GM19463 (cell line): ENCODE results near the gene SERHL2.
"Not testable (repeated sequence)": the region's sequence is repeated elsewhere in the genome, so short reads cannot be mapped to it uniquely, and the experiment has no call there.

ENCODE experiments used
- ATAC-seq: cut with Tn5 transposase; IDR thresholded peaks from one replicate; pipeline ENCODE4 v1.9.1; 2021; ENCODE audit warnings: mild to moderate bottlenecking, moderate library complexity; ENCODE audit not compliant: unreplicated experiment

SERHL2 gene

DNA sequence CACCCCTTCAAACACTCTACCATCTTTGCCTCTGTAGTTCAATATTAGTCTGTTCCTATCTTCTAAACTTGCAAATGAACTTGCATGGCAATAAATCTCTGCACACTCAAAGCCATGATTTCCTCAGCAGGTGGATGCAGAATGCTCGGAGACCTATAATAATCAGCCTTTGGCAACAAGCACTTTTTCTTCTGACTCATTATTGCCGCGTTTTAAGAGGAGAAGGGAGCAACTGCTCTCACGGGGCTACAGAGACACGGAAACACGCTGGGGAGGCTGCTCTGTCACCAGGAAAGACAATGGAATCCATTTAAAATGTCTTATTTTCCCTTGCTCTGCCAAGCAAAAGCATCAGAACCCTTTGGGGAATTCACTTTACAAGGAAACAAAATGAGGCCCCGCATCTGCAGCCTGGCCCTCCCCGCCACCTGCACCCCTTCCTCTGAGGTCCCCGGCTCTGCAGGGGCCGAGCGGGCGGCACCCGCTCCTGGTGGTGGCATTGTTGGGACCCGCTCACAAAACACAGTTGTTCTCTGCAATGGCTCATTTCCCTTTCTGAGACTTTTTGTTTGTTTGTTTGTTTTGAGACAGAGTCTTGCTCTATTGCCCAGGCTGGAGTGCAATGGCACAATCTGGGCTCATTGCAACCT lies 18.5 kb upstream of the SERHL2 start:
- ATAC-seq, result not testable (repeated sequence)

DNA sequence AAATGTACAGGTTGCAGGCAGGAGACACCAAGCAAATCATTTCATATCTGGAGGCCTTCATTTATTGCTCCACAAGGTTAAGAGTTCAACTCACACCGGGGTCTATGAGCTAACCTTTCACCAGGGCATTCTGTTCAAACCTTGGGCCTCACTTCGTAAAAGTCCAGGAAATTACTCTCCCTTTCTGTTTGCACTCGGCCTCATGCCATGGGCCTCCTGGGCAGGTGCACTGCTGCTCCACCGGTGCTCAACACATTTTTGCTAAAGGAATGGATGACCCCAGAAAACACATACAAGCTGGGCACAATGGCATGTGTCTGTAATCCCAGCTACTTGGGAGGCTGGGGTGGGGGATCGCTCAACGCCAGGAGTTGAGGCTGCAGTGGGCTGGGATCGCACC lies 17.6 kb upstream of the SERHL2 start:
- ATAC-seq, result no peak

DNA sequence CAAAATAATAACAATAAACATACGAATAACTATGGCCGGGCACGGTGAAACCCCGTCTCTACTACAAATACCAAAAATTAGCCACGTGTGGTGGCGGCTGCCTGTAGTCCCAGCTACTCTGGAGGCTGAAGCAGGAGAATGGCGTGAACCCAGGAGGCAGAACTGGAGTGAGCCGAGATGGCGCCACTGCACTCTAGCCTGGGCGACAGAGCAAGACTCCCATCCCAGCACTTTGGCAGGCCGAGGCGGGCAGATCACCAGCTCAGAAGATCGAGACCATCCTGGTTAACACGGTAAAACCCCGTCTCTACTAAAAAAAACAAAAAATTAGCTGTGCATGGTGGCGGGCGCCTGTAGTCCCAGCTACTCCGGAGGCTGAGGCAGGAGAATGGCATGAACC lies 17.1 kb upstream of the SERHL2 start:
- not testable (repeated sequence) for ATAC-seq

DNA sequence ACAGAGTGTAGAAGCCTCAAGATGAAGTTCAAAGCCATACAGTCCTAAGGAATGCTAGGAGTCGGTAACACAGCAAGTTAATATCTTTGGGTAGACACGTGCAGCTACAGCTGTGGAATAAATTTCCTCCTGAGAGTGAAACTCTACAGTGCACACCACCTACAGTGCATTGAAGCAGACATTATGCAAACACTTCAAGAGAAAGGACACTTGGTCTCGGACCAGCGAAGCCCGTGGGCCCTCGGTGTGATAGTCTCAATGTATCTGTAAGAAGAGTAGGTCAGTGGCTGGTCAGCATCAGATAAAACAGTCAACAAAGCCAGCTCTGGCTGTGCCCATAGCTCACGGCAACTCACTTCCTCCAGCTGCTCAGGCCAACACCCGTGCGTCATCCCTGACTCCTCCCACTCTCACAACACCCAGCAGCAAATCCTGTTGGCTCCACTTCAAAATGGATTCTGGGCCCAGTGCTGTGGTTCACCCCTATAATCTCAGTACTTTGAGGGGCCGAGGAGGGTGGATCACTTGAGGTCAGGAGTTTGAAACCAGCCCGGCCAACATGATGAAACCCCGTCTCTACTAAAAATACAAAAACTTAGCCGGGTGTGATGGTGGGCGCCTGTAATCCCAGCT lies 16.4 kb upstream of the SERHL2 start:
- peak; percentile 44 for ATAC-seq

DNA sequence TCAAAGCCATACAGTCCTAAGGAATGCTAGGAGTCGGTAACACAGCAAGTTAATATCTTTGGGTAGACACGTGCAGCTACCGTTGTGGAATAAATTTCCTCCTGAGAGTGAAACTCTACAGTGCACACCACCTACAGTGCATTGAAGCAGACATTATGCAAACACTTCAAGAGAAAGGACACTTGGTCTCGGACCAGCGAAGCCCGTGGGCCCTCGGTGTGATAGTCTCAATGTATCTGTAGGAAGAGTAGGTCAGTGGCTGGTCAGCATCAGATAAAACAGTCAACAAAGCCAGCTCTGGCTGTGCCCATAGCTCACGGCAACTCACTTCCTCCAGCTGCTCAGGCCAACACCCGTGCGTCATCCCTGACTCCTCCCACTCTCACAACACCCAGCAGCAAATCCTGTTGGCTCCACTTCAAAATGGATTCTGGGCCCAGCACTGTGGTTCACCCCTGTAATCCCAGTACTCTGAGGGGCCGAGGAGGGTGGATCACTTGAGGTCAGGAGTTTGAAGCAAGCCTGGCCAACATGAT lies 14.5 kb upstream of the SERHL2 start:
- not testable (repeated sequence) for ATAC-seq

DNA sequence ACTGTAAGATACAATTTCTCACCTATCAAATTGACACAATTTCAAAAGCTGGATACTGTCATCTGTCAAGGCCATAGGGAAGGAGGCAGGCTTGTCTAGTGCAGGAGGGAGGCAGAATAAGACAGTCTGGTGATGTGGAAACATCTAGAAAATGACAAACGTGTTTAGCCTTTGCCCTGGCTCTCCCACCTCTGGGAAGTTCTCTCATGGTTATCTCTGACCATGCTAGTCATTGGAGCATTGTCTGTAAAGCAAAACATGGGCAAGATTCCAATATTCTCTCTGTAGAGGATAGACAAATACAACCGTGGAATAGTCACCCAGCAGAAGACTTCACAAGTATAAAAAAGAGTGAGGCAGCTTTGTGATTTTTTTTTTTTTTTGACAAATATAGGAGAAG lies 9.1 kb upstream of the SERHL2 start:
- ATAC-seq, result no peak

DNA sequence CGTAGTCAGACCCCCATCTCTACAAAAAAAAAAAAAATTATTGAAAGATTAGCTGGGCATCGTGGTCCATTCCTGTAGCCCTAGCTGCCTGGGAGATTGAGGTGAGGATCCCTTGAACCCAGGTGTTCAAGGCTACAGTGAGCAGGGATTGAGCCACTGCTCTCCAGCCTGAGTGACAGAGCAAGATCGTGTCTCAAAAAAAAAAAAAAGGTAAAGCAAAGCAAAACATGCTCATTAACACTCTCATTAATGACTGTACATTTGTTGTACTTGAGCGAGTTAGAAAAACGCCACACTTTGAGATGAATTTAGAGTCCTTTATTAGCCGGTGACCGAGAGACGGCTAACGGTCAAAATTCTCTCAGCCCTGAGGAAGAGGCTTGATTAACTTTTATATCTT lies 6.2 kb upstream of the SERHL2 start:
- no peak for ATAC-seq

DNA sequence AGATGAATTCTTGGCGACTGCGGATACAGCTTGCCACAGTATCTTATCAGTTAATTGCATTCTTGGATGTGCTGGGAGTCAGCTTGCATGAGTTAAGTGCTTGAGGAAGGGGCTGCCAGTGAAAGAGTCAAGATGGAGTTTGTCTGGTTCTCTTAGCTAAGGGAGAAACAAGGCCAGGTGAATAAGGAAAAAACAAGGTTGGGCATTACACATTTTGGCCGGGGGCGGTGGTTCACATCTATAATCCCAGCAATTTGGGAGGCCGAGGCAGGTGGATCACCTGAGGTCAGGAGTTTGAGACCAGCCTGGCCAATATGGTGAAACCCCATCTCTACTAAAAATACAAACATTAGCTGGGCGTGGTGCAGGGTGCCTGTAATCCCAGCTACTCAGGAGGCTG lies 5.6 kb upstream of the SERHL2 start:
- not testable (repeated sequence) for ATAC-seq

DNA sequence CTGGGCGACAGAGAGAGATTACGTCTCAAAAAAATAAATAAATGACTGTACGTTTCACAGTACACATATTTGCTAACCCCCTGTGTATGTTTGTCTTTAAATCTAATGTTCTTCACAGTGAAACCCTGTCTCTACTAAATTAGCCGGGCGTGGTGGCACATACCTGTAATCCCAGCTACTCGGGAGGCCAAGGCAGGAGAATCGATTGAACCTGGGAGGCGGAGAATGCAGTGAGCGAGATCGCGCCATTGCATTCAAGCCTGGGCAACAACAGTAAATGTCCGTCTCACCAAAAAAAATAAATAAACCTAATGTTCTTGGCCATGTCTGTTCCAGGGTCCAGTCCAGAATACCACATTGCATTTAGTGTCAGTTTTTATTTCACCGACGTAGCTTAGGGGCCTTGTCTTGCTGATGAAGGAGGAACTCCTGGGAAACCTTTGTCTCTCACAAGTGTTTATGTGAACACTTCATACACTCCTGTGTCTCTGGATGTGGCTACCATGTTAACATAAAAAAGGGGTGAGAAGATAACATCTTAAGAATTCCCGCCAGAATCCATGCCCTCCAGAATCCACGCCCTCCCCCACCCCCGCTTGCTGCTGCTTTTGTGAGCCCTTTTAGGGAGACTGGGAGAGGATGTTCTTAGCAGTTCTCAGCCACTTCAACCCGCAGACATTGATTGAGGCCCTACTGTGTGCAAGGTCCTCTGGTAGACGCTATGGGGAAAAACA lies 5.0 kb upstream of the SERHL2 start:
- ATAC-seq, result no peak

DNA sequence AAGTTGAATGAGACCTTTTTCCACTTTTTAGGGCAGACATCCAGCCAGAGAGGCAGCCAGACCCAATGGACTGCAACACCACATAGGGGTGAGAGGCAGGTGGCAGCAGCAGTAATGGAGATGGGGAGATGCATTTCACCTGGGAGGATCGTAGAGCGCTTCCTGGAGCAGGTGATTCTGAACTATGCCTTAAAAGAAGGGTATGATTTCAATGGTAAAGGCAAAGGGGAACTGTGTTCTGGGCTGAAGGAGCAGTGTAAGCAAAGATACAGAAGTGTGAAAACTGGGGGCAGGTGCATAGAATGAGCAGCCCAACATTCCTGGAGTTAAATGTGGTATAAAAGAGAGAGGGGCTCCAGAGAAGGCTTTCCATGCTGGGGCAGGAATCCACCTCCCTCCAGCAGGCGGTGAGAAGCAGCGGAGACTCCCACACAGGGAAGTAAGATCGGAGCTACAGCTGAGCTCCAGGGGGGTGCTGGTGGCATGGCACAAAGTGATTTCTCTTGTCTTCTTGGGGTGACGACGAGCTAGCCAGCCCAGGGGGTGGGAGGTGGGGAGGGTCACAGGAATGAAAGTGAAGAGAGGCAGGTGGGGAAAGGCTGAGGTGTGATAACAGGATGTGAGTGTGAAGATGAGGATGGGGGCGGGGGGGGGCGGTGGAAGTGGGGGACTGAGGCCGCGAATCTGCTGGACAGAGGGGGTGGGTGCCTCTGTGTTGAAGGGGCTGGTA lies 4.3 kb upstream of the SERHL2 start:
- ATAC-seq, result no peak

DNA sequence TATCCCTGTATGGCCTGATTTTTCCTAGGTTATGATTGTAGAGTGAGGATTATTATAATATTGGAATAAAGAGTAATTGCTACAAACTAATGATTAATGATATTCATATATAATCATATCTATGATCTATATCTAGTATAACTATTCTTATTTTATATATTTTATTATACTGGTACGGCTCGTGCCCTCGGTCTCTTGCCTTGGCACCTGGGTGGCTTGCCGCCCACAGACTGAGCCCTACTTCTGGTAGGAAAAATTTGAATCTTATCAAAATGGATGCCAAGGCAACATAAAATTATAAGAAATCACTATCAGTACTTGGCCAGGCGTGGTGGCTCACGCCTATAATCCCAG lies 1.5 kb upstream of the SERHL2 start:
- not testable (repeated sequence) for ATAC-seq

DNA sequence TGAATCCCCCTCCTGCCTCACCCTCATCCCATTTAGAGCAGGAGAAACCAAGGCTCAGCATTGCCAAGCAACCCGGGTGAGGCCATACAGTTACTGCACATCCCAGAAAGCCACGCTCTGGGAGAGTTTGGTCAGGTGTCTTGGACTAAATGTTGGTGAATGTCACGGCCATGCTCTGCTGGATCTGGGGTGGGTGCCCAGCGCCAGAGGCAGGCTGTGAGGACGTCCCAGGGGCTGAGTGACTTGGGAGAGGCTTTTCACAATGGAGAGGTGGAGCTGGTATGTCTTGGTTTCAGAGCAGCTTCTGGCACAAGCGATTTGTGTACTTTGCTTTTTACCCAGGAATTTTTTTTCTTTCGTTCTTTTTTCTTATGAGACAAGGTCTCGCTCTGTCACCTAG lies 6.6 kb downstream of the SERHL2 start:
- ATAC-seq, result no peak

DNA sequence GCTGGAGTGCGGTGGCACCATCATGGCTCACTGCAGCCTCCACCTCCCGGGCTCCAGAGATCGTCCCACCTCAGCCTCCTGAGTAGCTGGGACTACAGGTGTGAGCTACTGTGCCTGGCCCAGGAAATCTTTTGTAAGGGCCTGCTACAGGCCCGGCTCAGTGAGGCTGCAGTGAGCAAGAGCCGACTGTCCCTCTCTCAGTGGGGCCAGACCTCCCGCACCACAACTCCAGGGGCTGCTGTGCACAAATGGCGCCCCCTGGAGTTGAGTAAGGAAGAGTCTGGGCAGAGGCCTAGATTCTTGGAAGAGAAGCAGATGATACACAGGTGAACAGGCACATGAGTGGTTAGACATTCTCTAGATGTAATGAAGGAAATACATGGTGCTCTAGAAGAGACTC lies 7.0 kb downstream of the SERHL2 start:
- ATAC-seq, result no peak

DNA sequence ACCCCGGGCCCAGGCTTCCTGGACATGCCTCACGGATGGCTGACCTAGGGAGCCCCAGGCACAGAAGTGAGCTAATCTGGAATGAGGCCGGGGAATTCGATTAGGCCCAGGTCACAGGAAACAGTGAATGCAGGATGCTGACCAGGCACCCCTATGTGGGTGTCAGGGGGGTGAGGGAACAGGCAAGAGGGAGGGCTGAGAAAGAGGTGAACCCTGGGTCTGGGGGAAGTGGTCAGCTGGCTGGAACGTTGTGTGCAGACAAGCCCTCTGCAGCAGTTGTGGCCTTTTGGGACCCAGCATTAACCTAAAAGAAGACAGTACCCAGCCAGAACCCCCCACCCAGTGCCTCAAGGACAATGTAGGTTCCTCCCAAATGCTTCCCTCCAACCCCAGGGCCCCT lies 8.1 kb downstream of the SERHL2 start:
- no peak for ATAC-seq

DNA sequence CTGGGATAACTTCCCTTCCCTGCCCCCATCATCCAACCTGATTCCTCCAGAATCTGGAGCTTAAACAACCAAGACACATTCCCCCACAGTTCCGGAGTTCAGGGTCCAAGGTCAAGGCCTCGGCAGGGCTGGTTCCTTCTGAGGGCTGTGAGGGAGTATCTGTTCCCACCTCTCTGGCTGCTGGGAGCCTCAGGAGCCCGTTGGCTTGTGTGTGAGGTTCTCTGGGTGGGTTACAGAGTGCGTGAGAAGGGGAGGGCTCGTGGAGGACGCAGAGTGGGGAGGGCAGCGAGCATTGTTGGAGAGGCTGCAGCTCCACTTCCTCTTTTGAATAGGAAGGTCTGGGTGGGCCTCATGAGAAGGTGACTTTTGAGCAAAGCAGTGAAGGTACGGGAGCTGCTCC lies 8.5 kb downstream of the SERHL2 start:
- no peak for ATAC-seq

DNA sequence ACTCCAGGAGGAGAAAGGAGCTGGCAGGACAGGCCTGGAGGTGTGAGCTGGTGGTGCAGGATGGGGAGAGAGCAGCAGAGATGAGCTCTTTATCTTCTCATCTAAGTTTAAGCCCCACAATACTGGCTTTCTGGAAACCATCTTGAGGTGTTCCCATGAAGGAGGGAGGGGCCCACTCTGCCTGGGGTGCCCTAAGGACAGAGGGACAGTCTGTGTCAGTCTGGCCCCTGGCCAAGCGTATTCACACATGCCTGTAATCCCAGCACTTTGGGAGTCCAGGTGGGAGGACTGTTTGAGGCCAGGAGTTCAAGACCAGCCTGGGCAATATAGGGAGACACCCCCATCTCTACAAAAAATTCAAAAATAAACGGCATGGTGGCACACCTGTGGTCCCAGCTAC lies 8.9 kb downstream of the SERHL2 start:
- ATAC-seq, result no peak

DNA sequence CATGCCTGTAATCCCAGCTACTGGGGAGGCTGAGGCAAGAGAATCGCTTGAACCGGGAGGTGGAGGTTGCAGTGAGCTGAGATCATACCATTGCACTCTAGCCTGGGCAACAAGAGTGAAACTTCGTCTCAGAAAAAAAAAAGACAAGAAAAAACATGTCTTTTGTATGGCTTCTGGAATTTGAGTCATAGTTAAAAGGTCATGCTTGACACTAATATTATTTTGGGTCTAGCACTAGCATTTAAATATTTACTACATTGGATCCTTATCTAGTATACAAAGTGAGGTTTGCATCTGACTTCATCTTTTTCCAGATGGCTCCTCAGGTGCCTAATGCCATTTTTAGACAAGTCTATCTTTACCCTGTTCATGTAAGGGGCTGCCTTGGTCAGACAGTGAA lies 10.2 kb downstream of the SERHL2 start:
- ATAC-seq, result not testable (repeated sequence)

DNA sequence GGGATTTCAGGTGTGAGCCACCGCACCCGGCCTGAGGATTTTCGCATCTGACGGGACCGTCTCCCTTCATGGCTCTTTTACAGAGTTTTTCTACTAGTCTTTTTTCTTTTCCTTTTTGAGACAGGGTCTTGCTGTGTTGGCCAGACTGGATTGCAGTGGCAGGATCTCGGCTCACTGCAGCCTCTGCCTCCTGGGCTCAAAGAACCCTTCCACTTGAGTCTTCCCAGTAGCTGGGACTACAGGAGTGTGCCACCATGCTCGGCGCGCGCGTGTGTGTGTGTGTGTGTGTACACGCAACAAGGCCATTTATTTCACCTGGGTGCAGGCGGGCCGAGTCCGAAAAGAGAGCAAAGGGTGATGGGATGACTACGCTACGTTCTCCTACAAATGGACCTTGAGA lies 10.9 kb downstream of the SERHL2 start:
- ATAC-seq, result no peak

DNA sequence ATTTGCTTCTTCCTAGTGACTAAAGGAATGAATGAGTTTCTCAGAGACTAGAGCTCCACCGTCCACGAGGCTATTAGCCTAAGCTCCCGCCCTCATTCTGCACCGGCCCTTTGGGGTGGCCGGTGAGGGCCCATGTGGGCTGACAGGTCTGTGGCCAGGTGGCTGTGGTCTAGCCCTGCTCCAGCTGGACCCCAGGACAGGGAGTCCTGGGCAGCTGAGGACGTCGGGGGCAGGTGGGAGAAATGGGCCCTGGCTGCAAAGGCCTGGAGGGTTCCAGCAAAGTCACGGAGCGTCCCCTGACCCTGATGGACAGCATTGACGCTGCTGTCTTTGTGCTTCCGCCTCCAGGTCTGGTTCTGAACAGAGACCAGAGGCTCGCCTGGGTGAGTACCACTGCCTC lies 12.2 kb downstream of the SERHL2 start:
- no peak for ATAC-seq

DNA sequence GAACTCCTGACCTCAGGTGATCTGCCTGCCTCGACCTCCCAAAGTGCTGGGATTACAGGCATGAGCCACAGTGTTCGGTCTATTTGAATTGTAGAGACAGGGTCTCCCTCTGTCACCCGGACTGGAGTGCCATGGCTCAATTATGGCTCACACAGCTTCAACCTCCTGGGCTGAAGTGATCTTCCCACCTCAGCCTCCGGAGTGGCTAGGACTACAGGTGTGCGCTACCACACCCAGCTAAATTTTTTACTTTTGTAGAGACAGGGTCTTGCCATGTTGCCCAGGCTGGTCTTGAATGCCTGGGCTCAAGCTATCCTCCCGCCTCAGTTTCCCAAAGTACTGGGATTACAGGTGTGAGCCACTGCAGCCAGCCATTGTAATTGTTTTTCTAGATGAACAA lies 14.2 kb downstream of the SERHL2 start:
- not testable (repeated sequence) for ATAC-seq

DNA sequence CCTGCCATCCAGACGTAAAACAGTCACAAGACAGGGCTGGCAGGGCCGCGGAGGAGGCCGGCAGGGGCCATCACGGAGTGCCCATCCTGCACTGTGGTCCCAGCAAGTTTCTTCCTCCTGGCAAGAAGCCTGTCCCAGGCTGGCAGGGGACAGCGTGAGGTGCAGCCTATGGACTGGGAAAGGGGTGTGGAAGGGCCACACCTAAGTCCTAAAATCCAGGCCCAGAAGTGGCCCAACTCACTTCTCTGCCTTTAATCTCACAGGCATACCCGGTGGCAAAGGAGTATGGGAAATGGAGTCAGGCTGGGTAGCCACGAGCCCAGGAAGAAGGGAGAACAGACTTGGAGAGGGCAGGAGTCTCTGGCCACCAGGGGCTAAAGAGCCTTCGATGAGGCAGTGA lies 16.8 kb downstream of the SERHL2 start:
- ATAC-seq, result not testable (repeated sequence)
